Peyer's patch (tissue), 4 donors: ENCODE measurements around the gene CSNK1A1.

Source experiments
- POLR2A ChIP-seq, 2 donors: fragments of 450-650 bp; IDR thresholded peaks; one replicate each; pipeline ENCODE4 v1.5.1; 2017; ENCODE audit warnings: antibody characterized with exemption in 2 of 2, mild to moderate bottlenecking in 2 of 2, moderate library complexity in 2 of 2
- TF ChIP-seq, protein P1 (sequence below), 6 experiments: fragments of 450-650 bp in 4 of 6; fragments of 200-600 bp in 2 of 6; sonication (generic) in 1 of 6; IDR thresholded peaks; one replicate each; pipeline ENCODE4 v1.5.1; 2017 to 2019; ENCODE audit warnings: antibody characterized with exemption in 6 of 6, mild to moderate bottlenecking in 3 of 6, moderate library complexity in 1 of 6

- TF ChIP-seq, protein P1, sequence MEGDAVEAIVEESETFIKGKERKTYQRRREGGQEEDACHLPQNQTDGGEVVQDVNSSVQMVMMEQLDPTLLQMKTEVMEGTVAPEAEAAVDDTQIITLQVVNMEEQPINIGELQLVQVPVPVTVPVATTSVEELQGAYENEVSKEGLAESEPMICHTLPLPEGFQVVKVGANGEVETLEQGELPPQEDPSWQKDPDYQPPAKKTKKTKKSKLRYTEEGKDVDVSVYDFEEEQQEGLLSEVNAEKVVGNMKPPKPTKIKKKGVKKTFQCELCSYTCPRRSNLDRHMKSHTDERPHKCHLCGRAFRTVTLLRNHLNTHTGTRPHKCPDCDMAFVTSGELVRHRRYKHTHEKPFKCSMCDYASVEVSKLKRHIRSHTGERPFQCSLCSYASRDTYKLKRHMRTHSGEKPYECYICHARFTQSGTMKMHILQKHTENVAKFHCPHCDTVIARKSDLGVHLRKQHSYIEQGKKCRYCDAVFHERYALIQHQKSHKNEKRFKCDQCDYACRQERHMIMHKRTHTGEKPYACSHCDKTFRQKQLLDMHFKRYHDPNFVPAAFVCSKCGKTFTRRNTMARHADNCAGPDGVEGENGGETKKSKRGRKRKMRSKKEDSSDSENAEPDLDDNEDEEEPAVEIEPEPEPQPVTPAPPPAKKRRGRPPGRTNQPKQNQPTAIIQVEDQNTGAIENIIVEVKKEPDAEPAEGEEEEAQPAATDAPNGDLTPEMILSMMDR (IDR thresholded peaks at IDR 0.05): no peak
- TF ChIP-seq POLR2A (IDR thresholded peaks at IDR 0.05): no peak
Observed at GRCh38 chr5:149552038-149552494, 827 bp upstream of the CSNK1A1 start.
